Stimulated activated CD8-positive, alpha-beta memory T cell treated with anti-CD3 and anti-CD28 coated beads, Interleukin-15, amount 100 ng/mL, for 24 hours (primary cell): ENCODE results near the gene FOXN3.

Experiments
- DNase-seq: peaks from one replicate; pipeline ENCODE4 v3.0.0-alpha.2; 2020; ENCODE audit warnings: low read depth

FOXN3 gene

DNA sequence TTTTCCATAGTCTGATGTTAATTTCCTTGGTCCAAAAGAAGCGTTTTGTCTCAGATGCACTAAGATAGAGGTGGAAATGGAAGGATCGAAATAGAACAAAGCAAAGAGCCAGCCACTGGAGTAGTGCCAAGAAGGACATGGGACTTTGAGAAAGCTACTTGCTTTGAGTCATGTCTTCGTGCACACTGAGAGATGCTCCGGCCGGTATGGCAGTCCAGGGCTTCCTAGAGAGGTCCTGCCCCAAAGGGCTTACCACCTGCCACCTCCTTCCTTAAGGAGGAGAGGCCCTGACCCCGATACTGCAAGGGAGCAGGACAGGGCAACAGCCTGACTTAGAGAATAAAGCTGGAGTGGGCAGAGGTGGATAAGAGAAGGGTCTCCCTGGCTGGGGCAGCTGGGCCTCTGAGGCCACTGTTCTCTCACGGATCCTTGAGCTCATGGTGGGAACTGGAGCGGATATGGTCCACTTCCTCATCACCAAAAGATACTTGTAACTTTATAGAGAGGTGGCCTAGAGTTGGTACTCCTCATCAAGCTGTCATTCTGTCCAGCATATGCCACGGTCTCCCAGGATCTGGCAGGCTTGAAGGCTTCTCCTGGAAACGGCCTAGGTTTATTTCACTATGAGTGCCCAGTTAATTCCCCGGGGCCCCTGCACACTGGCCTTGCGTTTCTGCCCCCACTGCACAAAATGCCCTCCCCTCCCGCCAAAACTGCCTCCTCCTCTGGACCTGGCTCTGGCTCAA is 57.4 kb downstream of the FOXN3 start:
- DNase-seq: no peak

DNA sequence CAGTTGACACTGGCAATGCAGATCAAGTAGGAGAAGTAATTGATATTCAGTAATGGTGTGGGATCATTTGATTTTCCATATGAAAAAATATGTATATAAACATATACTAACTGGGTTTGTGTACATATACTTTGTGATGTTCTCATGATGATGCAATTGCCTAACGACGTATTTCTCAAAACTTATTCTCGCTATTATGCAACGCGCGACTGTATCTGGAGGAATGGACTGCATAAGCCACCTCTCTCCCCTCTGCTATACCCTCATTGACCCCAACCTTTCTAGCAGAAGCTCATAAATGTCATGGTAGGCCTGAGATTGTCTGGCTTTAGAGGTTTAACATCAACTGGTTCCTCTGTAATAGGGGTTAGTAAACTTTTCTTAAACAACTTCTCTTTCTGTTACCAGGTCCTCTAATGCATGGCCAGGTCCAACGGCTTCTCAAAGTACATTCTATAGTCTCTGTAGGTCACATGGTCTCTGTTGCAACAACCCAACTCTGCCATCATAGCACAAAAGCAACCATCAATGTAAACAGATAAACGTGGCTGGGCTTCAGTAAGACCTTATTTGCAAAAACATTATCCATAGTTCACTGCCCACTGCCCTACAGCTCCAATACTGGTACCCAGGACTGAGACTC is 59.3 kb downstream of the FOXN3 start:
- no peak for DNase-seq

DNA sequence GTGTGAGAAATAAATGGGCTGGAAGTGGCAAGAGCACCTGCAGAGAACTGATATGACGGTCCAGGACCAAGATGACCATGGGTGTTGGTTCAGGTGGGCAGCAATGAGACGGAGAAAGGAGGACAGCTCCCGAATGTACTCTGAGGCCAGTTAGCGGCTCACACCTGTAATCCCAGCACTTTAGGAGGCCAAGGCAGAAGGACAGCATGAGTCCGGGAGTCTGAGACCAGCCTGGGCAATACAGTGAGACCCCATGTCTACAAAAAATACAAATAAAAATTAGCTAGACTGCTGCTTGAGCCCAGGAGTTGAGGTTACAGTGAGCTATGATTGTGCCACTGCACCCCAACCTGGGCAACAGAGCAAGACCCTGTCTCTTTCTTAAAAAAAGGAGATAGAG is 60.1 kb downstream of the FOXN3 start:
- DNase-seq: no peak

DNA sequence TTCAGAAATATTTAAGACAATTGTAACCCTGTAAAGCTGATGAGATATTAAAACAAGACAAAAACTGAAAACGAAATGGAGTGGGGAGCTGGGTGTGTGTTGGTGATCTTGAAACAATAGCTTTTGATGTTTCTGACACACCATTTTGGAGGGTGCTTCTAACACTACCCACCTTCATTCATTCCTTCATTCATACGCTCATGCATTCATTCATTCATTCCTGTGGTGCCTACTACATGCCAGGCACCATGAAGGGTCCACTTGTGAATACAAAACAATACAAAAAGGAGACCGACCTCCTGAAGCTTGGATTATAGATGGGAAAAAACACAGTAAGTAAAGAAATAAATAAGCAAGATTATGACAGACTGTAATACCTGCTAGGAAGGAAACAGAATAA is 60.5 kb downstream of the FOXN3 start:
- DNase-seq: no peak

DNA sequence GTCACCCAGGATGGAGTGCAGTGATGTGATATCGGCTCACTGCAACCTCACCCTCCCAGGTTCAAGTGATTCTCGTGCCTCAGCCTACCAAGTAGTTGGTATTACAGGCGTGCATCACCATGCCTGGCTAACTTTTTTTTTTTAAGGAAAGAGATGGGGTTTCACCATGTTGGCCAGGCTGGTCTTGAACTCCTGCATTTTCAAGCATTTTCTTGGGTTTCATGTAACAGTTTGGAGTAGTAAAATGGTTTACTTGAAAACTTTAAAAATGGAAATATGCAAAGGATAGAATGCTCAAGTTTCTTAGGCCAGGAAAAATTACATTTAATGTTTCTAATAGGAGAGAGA is 63.3 kb downstream of the FOXN3 start:
- no peak for DNase-seq

DNA sequence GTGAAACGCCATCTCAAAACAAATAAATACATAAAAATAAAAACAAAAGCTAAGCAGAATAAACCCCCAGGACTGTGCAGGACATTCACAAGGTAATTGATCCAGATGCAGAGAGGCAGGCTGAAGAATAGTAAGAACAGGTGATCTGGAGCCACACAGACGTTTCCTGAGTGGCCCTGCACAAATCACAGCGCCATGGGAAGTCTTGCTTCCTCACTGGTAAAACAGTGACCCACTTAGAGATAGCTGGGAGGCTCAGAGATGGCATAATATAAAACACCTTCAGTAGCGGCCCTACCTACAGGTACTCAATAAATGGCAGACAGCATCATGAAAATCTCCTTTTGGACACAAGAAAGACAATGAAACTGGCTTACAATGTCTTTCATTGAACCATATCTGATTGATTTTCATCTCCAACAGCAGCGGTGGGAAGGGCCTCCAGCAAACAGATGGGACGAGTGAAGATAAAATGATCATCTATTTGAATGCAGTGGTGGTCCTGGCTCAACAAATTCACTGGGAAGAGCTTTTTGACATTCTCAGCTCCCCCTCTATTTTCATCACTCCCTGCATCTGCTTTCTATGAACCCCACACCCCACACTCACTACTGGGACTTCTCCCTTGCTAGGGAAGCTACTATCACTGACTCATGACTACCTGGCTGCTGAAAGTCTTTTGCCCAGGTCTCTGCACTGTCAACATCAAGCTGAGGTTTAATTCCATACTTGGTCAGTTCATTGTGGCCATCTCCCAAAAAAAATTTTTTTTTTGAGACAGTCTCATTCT is 63.9 kb downstream of the FOXN3 start:
- DNase-seq: no peak

DNA sequence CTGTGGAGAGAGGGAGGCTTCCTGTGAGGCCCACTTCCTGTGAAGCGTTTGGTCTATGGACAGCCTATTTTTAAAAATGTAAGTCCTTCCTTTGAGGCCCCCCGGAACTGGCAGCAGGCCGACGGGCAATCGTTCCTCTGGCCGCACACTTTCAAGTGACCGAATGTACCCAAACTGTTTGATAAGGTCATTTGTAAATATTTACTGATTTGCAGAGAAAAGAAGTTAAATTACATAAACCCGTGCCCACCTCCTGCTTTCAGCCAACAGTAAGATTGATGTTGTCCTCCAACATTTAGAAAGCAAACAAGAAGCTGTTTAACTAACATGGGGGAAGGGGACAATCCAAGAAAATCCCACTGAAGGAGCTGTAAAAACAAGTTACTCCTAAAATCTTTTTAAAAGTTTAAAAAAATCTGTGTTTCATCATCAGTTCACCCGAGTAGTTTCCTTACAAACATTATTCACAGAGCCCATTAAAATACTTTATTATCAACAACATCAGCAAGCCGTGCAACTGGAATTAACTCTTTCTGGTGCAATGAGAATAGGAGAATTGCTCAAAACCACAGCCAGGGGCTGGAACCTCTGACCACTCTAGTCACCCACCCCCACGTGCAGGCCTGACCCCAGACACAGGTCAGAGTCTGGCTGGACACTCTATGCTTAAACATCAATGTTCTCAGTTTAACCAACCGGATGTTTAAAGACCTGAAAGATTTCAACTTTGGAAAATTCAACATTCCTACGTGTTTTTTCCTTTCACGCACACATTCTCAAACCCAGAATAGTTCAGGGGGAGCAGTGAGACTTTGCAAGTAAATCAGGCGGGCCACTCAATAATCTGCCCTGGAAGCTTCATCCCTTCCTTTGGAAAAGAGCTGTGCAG is 65.3 kb downstream of the FOXN3 start:
- no peak for DNase-seq

DNA sequence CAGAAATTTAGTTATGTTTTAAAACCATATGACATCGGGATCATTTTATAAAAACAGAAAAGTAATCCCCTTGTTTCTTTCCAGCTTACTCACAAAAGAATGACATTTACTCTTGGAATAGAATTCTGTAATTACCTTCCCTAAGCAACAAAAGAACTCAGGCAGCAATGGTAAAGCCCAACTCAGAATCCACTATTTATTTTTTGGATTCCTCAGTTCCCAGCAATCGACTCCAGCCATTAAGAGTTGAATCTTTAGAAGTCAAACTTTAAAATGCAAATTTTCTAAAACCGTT is 65.9 kb downstream of the FOXN3 start:
- DNase-seq: no peak

DNA sequence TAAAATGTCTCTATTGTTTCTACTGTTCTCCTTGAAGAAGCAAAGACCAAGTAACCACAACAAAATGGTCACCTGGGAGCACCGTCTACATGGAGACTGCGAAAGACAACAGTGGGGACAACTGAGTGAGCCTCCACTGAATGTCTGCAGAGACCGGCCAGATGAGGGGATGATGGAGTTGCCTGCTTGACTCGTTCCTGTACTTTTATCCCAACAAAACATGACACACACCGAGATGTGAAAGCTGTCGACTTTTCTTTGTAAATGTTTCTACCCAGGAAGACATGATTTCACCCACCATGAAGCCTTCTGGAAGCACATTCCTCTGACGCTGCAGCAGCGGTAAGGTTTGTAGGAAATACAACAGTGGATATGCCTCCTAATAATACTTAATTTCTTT is 66.9 kb downstream of the FOXN3 start:
- DNase-seq: no peak

DNA sequence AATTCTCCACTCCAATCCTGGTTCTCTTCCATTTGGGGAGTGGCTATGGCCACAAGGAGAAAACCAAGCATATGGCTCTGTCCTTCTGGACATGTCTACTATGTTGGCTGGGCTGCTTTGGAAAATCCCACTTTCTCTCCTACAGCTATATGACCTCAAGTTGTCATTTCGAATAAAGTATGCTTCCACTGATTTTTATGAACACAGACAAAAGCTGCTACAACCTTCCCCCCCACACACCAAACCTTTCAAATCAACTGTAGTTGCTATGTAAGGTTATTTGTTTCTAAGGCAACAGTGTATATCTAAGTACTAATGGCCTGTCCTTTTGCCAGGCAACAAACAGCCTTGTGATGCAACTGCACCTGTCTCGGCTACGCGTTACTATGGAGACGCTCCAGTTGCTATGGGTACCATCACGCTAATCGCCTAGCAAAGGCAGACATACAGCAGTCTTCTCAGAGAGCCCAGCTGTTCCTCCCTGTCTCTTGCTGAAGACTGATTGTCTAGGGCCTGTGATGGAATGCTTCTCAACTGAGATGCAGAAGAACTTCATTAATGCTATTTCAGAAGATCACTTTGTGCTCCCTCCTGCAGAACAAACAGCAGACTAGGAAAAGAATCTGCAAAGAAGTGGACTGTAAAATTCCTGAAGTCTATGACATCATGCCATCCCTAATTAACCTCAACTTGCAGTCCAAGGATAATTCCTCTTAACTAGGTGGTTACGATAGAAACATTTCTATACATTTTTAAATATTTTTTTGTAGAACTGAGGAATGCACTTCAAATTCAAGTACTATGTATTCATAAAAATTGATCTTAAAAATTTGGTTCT is 67.6 kb downstream of the FOXN3 start:
- DNase-seq: no peak

DNA sequence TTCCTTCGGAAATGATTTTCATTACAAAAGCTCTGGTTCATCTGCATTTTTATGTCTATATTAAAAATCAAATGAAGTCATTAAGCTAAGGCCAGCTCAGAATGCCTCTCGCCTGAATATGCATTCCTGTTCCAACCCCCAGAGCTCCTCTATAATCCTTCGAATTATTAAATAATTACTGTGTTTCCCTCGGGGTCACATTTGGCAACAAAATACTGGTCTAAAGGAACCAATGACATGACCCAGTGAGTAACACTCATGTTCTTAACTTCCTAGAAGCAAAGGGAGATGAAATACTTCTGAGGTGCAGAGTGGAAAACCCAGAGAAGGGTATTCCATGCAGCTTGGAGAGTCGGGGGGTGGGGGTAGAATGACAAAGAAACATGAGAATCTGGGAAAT is 68.3 kb downstream of the FOXN3 start:
- no peak for DNase-seq

DNA sequence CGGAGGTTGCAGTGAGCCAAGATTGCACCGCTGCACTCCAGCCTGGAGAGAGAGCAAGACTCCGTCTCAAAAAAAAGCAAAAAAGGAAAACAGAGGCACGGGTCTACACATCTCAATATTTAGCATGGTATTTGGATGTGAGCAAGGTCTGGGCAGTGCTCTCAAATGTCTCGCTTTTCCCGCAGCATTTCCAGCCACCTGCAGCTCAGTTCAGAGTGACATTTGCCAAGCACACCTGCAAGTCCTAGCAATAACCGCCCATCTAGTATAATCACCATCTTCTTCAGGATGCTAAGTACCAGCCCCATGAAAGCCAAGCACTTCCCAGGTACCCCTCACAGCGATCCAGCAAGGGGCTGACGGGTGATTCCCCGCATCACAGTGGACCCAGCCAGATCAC is 69.1 kb downstream of the FOXN3 start:
- DNase-seq: no peak

DNA sequence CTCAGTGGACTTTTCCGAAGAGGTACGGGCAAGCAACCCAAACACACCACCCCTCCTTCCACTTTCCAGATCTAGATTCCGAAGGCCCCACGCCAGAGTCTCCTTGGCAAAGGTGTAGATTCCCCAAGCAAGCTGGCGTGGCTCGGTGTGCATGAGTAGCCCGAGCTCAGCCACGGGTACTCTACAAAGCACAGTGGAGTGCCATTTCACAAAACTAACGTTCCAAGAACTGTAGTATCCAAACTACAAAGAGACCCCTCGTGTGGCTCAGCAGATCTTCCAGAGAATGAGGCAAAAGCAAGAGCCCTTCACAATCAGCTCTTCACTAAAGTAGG is 72.1 kb downstream of the FOXN3 start:
- DNase-seq: no peak

DNA sequence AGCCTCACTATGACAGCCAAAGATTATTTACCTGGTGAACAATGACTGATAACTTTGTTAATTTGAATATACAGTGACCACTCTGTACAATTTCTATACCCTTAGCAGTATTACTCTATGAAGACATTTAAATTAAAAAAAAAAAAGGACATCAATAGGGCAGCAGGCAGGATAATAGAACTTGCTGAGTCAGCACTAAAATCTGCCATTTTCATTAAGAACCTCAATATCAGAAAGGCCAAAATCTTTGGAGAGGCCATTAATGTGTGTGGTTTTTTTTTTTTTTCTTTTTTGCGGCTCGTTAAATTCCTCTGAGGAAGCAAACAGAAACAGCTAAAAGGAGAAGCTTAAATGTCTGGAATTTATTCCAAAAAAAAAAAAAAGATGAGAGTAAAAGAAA is 73.7 kb downstream of the FOXN3 start:
- DNase-seq: no peak

DNA sequence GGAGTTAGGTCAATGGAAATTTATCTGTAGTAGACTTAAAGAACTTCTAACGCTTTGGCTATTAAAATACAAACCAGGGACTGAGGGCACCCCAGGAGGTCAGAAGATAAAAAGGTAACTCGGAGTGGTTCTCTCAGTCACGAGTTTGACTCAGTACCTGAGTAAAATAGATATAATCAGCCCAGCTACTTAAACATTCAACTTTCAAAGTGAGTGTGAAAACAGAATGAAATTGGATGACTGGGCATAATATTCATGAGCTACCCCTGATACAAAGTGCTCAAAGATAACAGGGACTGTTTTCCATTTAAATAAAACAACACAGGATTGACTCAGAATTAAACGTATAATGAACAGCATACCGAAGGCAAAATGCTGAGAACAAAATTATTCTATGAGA is 75.0 kb downstream of the FOXN3 start:
- DNase-seq: no peak

DNA sequence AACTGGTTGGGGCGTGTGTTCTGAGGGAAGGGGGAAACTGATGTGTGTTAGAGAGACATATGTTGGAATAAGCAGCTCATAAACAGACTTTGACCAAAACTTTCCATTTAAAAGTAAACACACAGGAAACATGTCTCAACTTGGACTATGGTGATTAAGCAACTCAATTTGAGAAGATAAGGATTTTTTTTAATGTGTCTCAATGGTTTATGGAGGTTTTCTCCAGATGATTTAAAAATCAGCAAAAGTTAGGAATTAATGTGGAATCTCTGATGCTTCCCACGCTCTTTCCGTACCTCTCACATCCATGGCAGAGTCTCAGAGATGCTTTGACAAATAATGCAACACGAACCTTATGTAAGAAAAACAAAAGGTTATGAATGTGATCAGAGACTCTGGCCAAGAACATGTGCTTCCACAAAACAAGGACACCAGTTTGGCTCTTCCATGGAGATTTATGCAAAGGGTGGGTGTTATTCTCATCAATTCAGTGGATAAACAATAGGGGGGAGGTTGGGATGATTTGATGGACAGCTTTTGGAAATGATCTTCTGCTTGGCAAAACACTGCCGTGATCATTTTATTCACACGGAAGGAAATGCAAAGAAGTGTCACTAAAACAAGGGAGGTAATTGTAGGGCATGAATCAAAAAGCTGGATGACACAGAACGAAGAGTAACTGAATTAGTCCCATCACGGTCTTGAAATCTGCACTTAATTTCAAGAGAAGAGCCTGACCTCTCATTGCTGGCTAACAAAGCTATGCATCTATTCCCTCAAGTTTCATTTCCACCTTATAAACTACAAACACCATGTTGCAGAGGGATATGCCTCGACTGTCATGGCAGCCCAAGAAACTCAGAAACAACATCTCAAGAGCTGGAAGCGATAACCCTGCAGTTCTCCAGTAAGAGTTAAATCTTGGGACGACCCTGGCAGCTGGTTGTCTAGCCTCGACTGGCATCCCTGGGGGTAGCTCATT is 76.5 kb downstream of the FOXN3 start:
- DNase-seq: no peak

DNA sequence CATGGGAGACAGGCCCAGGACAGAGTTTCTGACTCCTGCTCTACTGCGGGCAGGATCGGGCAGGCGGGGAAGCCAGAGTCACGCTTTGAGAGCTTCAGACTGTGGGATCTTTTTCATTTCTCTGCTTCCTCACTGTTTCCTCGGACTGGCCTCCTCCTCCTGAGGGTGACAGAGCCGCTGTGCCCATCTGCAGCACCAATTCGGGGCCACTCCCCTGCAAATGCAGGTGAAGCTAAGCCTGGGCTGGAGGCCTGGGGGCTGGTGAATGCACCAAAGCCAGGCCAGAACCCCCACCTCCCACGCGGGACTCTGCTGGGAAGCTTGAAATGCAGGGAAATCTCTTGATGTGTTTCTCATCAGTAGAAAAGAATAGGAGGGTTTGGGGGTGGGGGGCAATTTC is 77.5 kb downstream of the FOXN3 start:
- no peak for DNase-seq

DNA sequence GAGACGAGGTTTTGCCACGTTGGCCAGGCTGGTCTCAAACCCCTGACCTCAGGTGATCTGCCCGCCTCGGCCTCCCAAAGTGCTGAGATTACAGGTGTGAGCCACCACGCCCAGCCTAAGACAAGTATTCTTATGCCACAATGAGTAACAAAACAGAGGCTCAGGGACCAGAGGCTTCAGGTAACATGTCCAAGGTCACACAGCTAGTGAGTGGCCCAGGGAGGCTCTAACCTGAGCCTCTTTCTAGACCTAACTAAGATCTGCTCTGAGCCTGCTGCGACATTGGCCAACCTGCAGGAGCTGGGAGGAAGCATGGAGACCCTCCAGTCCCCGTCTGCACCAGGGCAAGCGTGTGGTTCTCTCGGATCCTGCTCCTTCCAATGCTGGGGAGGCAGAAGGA is 77.9 kb downstream of the FOXN3 start:
- DNase-seq: no peak

DNA sequence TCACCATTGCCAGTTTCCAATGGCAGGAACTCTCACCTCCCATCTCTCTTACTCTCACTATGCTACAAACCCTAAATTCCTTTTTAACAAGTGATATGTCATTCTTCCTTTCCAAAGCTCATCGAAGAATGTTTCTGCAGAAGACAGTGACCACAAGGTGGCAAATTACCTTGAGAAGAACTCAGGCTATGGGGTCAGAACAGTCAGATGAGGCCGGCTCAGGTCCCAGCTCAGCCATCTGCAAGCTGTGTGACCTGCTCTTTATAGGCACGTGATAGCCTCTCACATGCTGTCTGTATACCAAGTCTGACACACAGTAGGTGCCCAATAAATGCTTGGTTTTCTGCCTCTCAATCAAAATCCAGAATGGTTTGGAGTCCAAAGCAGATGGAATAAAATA is 80.7 kb downstream of the FOXN3 start:
- DNase-seq: no peak

DNA sequence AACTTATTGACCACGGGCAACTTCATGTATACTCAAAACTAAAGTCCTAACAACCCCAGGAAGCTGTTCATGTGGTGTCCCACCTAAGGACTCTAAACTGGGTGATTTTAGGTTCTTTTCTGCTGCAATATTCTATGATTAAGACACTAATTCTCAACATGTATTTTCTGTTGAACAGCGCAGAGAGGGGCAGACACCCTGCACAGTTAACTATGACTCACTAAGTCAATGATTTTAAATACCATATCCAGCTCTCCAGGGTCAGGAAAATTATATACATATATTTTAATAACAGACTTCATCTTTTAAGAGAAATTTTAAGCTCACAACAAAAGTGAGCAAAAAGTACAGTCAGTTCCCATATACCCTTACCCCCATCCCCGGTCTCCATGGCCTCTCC is 85.0 kb downstream of the FOXN3 start:
- no peak for DNase-seq

DNA sequence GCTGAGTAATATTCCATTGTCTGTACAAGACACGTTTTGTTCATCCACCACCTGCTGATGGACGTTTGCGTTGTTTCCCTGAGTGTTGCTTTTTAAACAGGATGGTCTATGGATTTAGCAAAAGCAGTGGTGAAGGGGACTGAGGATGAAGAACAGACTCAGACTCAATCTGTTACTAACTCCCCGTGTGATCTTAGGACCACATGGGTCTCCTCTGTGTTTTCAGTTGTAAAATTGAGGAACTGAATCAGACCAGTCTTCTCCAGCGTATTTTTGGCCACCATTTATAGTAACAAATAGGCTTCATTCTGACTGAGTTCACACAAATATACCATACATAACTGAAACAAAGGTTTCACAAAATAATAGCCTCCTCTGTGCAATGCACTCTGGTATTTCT is 85.6 kb downstream of the FOXN3 start:
- DNase-seq: no peak
